Endothelial cell (in vitro differentiated cells): ENCODE data around the gene FRMPD4. TPM values are rescaled to one million over a fixed set of nuclear protein-coding genes. Genes with fewer than 3 reads are reported as not detected.

Experiments
- DNase-seq: peaks from one replicate; pipeline ENCODE4 v3.0.0; 2021; ENCODE audit warnings: low spot score
- H3K27ac Mint-ChIP-seq: one replicate; pipeline ENCODE4 v1.8.0; 2021; ENCODE audit warnings: mixed read lengths, inconsistent platforms; ENCODE audit not compliant: unreplicated experiment
- H3K27me3 Mint-ChIP-seq: one replicate; pipeline ENCODE4 v1.8.0; 2021; ENCODE audit warnings: mild to moderate bottlenecking, moderate library complexity, mixed read lengths, inconsistent platforms; ENCODE audit not compliant: unreplicated experiment
- H3K36me3 Mint-ChIP-seq: one replicate; pipeline ENCODE4 v1.8.0; 2021; ENCODE audit warnings: mild to moderate bottlenecking, low read depth, mixed read lengths, inconsistent platforms; ENCODE audit not compliant: unreplicated experiment
- H3K4me1 Mint-ChIP-seq: one replicate; pipeline ENCODE4 v1.8.0; 2021; ENCODE audit warnings: mild to moderate bottlenecking, mixed read lengths, inconsistent platforms; ENCODE audit not compliant: unreplicated experiment
- H3K4me3 Mint-ChIP-seq: one replicate; pipeline ENCODE4 v1.8.0; 2021; ENCODE audit warnings: mild to moderate bottlenecking, mixed read lengths, inconsistent platforms; ENCODE audit not compliant: unreplicated experiment
- H3K9me3 Mint-ChIP-seq: one replicate; pipeline ENCODE4 v1.8.0; 2021; ENCODE audit warnings: mixed read lengths, inconsistent platforms; ENCODE audit not compliant: unreplicated experiment
- total RNA-seq: library from RNA; stranded (reverse); fragmentation: NEBNext Ultra II Directional; extraction: Animal tissue kit (Norgen Biotek cat#: 25700); gene quantifications from one replicate; pipeline ENCODE4 v1.2.1, GENCODE V29; 2021; ENCODE audit not compliant: unreplicated experiment
- TF ChIP-seq, protein P1 (sequence below): fragments of 200-600 bp; sonication (generic); IDR thresholded peaks from one replicate; pipeline ENCODE4 v1.5.0; 2021; ENCODE audit warnings: antibody characterized with exemption; ENCODE audit not compliant: unreplicated experiment

The FRMPD4 gene
- total RNA-seq, 1 donor from 2014 or later: 0.03 TPM

DNA sequence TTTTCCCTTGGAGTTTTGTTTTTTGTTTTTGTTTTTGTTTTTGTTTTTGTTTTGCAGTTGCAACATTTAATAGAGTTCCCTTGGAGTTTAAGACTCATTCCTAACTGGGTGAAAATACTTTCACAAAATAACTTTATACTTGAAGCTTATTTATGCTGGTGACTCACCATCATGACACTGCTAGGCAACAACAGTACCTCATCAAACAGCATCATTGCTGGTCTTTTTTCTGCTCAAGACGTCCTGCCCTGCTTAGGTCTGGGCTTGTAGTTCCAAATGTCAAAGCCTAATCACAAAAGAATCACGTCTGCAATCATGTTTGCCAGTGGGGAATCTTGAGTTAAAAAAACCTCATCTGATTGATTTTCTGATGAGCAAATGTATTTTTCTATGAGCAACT lies 547.3 kb downstream of the FRMPD4 start:
- Mint-ChIP-seq H3K9me3 (no peaks in the 10 kb centered on the region), H3K4me1 (peaks cover 4% of the 10 kb centered on the region), H3K27ac (no peak overlapping the region), H3K27me3 (no peaks in the 10 kb centered on the region), H3K4me3 (no peak overlapping the region), H3K36me3 (no peaks in the 10 kb centered on the region)
- DNase-seq: no peak
- TF ChIP-seq, protein P1, sequence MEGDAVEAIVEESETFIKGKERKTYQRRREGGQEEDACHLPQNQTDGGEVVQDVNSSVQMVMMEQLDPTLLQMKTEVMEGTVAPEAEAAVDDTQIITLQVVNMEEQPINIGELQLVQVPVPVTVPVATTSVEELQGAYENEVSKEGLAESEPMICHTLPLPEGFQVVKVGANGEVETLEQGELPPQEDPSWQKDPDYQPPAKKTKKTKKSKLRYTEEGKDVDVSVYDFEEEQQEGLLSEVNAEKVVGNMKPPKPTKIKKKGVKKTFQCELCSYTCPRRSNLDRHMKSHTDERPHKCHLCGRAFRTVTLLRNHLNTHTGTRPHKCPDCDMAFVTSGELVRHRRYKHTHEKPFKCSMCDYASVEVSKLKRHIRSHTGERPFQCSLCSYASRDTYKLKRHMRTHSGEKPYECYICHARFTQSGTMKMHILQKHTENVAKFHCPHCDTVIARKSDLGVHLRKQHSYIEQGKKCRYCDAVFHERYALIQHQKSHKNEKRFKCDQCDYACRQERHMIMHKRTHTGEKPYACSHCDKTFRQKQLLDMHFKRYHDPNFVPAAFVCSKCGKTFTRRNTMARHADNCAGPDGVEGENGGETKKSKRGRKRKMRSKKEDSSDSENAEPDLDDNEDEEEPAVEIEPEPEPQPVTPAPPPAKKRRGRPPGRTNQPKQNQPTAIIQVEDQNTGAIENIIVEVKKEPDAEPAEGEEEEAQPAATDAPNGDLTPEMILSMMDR: no peak

DNA sequence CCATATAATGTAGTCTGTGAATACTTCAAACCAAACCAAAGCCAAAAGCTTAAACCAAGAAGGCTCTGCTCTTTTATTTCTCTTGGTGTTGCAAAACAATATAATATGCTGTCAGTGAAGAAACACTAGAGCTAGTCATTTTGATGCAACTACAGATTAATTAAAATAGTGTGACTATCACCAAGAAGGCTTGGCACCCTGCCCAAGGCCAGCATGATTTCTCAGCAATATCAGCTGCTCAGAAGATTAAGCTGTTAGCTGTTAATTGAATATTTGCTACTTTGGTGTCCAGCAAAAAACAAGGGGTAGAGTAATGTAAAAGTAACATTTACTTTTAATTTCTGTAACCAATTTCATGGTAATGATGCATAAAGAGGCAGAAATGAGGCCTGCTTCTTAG lies 548.1 kb downstream of the FRMPD4 start:
- no peak for DNase-seq
- H3K36me3 Mint-ChIP-seq: no peaks in the 10 kb centered on the region
- H3K4me1 Mint-ChIP-seq: peaks cover 4% of the 10 kb centered on the region
- TF ChIP-seq, protein P1: no peak
- H3K27ac Mint-ChIP-seq: no peak overlapping the region
- H3K4me3 Mint-ChIP-seq: no peak overlapping the region
- no peaks in the 10 kb centered on the region for H3K27me3 Mint-ChIP-seq
- H3K9me3 Mint-ChIP-seq: no peaks in the 10 kb centered on the region

DNA sequence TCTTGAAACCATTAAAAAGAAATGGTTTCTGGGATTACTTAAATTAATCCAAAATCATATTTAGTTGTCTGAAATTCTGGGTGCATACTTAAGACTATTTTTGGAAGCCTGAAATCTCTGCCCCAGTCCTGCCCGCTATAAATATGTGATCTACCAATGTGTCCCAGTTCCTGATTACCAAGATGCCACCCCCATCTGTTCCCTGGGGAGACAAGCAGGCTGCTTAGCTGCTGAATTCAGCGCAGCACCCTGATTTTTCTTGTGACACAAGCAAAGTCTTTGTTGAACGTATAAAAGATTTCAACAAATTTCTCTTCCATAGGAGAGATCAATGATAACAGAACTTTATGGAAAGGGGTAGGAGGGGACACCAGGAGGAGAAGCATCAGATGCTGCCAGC lies 552.4 kb downstream of the FRMPD4 start:
- TF ChIP-seq, protein P1: no peak
- H3K4me1 Mint-ChIP-seq: no peaks in the 10 kb centered on the region
- no peaks in the 10 kb centered on the region for H3K27me3 Mint-ChIP-seq
- no peak overlapping the region for H3K4me3 Mint-ChIP-seq
- H3K36me3 Mint-ChIP-seq: no peaks in the 10 kb centered on the region
- no peaks in the 10 kb centered on the region for H3K9me3 Mint-ChIP-seq
- DNase-seq: no peak
- no peak overlapping the region for H3K27ac Mint-ChIP-seq

DNA sequence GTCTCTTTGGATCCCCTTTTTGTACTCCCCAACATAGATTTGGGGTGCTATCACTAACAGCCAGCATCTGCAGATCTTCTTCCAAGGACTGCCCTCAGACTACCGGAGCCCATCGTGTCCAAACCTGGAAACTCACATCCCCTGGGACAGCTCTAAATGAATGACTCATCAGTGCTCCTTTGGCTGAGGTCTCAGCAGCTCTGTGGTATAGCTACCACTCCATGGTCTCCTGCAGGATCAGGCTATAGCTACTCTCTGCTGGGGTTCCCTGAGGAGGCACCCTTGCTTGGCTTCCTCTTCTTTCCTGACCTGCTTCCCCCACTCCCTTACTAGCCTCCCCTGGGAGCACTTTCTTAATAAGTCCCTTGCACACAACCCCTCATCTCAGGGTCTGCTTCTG lies 555.5 kb downstream of the FRMPD4 start:
- no peaks in the 10 kb centered on the region for H3K9me3 Mint-ChIP-seq
- H3K27ac Mint-ChIP-seq: no peak overlapping the region
- TF ChIP-seq, protein P1: no peak

DNA sequence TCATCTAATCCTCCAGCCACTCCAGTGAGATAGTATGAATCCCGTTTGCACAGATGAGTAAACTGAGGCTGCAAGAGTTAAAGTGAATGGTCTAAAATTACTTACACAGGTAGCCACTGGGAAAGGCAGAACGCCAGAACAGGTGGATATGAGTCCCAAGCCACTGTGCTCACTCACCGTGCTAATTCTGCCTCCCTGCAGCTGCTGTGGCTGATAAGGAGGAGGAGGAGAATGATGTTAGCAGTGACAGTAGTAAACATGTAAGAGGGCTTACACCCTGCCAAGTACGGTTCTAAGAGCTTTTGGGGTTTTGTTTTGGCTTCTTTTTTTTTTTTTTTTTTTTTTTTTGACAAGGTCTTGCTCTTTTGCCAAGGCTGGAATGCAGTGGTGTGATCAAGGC lies 562.5 kb downstream of the FRMPD4 start:
- no peak overlapping the region for H3K27ac Mint-ChIP-seq
- TF ChIP-seq, protein P1: no peak
- H3K27me3 Mint-ChIP-seq: no peaks in the 10 kb centered on the region
- H3K36me3 Mint-ChIP-seq: no peaks in the 10 kb centered on the region
- no peaks in the 10 kb centered on the region for H3K4me1 Mint-ChIP-seq
- DNase-seq: no peak
- H3K9me3 Mint-ChIP-seq: no peaks in the 10 kb centered on the region
- no peak overlapping the region for H3K4me3 Mint-ChIP-seq

More for the DNA sequence above, 555.5 kb downstream of the FRMPD4 start:
- Mint-ChIP-seq H3K4me3 (no peak overlapping the region), H3K4me1 (no peaks in the 10 kb centered on the region), H3K27me3 (no peaks in the 10 kb centered on the region), H3K36me3 (no peaks in the 10 kb centered on the region)
- no peak for DNase-seq
